HG03064 (cell line): ENCODE results near the gene RBM15B.
"Not testable (repeated sequence)": the region's sequence is repeated elsewhere in the genome, so short reads cannot be mapped to it uniquely, and the experiment has no call there.

ENCODE experiments used
- ATAC-seq: cut with Tn5 transposase; IDR thresholded peaks from one replicate; pipeline ENCODE4 v1.9.1; 2021; ENCODE audit warnings: low read depth; ENCODE audit not compliant: unreplicated experiment

The RBM15B gene

DNA sequence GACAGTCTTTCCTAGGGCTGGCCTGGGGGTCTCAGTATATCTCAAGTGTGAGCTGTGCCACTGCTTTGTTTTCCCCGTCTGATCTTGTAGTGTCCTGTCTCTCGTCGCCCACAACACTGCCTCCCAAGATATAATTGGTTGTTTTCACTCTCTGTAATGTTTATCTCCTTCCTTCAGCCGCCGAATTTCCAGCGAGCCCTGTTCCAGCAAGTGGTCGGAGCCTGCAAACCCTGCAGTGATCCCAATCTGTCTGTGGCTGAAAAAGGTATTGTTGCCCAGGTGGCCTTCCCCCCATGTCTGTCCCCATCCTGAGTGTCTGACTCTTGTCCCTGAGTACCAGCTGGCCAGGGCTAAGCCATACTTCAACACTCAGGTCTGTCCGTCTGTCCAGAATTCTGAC is 15.5 kb upstream of the RBM15B start:
- ATAC-seq, result no peak

GRCh38 chr3:51378065-51378464 is 13.0 kb upstream of the RBM15B start:
- no peak for ATAC-seq

DNA sequence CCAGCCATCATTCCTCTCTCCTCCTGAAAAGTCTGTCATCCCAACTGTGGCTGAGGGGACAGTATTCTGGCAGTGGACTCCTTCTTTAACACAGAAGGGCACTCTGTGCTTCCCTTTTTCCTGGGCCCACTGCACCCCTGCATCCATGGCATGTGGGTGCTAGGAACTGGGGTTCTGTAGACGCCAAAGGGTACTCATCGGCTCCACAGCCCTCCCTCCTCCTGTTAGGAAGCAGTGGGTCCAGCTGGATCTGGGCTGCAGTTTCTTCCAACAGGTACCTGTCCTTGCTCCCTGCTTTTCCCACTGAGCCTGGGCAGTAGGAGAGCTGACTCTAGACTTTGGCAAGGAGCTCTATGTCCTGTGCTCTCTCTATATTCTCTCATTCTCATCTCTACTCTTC is 12.4 kb upstream of the RBM15B start:
- no peak for ATAC-seq

DNA sequence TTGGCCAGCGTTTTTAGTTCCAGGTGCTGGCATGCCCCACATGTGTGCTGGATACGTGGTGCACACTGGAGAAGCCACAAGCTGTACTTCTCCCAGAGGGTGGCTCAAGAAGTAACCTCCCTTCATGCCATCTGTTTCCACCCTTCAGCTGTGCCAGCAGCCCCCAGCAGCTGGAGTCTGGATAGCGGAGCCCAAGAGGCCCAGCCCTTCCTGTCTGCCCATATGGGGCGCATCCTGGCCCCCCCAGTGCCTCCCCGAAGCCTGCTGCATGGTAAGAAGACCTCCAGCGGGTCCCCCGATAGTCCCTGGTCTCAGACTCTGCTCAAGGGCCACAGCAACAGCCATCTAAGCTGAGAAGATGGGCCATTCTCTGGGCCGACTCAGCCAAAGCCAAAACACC is 11.8 kb upstream of the RBM15B start:
- no peak for ATAC-seq

DNA sequence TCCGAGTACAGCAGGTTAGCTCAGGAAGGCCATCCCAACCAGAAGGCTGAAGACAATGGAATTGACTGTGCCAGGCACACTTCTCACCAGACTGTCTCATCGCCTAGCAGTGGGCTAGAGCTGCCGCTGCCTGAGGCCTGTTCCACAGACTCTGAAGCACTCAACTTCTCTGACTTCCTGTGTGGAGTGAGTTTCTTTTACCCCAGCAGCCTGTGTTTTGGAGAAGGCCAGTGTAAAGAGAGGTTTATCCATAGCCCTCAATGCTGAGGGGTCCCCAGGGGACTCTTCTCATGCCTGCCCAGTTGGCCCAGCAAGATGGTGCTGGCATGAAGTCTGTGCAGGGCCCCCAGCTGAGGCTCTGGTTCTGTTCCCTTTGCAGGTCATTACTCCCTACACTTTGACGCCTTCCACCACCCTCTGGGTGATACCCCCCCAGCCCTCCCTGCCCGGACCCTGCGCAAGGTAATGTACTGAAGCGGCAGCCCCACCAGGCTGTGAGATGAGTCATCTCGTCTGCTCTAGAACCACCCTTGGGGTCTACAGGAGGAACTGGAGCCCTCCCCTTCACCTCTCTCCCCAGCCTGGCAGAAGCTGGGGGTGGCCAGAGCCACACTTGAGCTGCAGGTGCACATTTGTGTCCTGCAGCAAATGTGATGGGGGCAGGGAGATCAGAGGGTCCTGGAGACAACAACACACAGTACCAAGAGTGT is 11.2 kb upstream of the RBM15B start:
- no peak for ATAC-seq

DNA sequence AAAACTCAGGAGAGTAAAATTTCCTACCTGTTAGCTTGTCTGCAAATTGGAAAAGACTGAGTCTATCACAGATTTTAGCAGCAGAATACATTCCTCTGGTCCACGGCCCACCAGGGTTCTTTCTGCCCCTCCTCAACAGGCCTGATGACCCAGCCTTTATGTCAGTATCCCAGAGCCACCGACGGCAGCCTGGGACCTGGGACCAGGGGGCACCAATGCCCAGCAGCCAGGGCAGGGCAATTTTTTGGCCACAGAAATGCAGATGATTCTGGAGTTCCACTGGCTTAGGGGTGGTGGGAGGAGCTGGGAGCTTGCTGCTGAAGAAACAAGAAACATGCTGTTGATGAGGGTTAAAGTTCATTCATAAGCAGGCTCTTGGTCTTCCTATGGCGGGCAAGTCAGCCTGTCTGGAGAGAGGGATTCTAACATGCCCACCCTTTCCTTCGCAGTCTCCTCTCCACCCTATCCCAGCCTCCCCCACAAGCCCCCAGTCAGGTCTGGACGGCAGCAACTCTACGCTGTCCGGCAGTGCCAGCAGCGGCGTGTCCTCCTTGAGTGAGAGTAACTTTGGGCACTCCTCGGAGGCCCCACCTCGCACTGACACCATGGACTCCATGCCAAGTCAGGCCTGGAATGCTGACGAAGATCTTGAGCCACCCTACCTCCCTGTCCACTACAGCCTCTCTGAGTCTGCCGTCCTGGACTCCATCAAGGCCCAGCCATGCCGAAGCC is 10.3 kb upstream of the RBM15B start:
- no peak for ATAC-seq

GRCh38 chr3:51381333-51381705 is 9.8 kb upstream of the RBM15B start:
- ATAC-seq, result no peak

DNA sequence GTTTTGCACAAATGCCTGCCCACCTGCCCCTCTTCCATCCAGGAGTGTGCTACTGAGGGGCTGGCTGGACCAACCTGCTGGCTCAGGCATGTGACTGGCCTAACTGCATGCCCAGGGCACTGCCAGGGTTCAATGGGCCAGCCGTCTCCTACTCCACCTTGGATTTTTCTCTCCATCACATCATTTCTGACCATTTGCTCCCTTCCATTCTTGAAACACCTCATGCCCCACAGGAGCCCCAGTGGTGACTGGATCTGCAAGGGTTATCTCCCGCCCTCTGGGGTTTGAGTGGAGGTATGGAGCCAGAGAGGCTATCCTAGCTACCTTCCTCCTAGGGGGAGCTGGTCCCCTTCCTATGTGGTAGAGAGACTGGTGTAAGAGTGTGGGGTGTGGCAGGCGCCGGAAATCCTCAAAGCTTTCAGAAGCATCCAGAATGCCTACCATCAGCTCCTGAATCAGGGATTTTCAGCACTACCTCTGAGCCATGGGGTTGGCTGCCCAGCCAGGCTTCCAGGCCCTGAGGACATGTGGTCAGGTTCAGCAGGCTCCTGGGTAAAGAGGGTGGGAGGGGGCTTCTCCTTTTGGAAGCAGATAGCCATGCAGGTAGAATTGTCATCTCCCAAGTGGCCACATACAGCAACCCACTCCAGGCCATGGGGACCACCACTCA is 8.9 kb upstream of the RBM15B start:
- no peak for ATAC-seq

DNA sequence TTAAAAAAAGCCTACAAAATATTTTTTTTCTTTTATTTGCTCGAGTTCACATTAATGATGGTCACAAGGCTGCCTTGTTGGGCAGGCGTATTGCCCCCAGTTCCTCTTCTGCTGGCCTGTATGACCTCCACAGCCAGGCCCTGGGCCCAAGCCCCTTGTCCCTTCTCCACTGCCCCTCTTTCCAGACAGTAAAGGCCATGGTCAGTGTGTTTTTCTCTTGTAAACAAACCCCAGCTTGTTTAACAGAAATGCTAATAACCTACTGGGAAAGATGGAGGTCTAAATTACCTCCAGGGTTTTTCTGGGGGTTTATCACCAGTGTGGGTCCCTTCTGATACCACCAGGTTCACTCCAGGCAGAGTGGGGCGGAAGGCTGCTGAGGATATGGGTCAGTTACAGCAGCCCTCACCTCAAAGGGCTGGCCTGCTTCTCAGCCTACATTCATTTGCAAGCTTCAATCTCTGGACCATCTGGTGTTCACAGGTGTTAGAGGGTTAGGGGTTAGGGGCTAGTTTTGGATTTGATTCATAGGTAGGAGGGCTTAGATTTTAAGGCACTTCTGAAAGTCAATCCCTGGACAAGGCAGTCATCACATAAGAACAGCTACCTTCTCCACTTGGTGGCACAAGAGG is 8.0 kb upstream of the RBM15B start:
- ATAC-seq, result no peak

- peak; percentile 20 for ATAC-seq
These were observed 6.9 kb upstream of the RBM15B start for GRCh38 chr3:51384055-51384725.

GRCh38 chr3:51384726-51385473 is 6.2 kb upstream of the RBM15B start, which contains the start of gene MANF:
Gene MANF (plus strand): TSS chr3:51385291. CDS start chr3:51385343, 52 bp downstream.
- ATAC-seq, result peak; percentile 94

GRCh38 chr3:51385621-51386091 is 5.4 kb upstream of the RBM15B start:
- no peak for ATAC-seq

DNA sequence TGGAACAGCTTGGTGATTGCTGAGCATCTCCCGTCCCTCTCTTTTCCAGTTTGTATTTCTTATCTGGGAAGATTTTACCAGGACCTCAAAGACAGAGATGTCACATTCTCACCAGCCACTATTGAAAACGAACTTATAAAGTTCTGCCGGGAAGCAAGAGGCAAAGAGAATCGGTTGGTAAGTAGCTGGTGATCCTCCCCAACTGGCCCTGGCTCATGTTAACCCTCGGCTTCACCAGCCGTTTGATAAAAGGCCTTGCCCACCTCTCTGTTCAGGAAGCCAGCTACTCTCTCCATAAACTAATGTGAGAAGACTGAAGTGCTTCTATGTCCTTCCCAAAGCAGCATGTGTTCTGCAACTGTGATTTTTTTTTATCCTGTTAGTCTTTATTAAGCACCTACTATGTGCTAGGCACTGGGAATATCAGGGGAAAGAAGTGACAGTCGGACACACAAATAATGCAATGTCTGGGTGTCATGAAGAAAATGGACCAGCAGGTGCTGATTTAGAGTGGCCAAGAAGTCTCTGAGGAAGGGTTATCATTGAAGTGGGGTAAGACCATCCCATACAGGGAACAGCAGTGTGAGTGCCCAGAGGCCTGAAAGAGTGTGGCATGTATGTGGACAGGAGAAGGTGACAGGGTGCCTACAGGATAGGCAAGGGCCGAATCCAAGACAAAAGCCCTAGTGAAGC is 4.8 kb upstream of the RBM15B start:
- ATAC-seq, result no peak

DNA sequence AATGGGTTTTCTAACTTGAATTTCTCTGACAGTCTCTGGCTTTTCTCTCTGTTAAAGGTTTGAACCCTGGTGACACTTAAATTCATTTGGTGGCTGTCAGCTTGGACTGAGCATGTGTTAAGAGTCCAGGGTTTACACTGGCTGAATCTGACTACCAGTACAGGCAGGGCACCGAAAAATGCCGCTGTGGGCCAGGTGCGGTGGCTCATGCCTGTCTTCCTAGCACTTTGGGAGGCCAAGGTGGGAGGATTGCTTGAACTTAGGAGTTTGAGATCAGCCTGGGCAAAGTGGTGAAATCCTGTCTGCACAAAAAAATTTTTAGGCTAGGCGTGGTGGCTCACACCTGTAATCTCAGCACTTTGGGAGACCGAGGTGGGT is 4.2 kb upstream of the RBM15B start:
- ATAC-seq, result no peak

DNA sequence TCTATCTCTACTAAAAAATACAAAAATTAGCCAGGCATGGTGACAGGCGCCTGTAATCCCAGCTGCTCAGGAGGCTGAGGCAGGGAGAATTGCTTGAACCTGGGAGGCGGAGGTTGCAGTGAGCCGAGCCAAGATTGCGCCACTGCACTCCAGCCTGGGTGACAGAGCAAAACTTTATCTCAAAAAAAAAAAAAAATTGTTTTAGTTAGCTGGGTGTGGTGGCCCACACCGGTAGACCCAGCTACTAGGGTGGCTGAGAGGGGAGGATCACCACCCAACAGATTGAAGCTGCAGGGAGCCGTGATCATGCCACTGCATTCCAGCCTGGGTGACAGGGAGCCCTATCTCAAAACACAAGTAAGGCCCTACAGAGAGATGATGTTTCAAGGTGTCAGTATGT is 3.8 kb upstream of the RBM15B start:
- not testable (repeated sequence) for ATAC-seq

GRCh38 chr3:51388286-51389029 is 2.6 kb upstream of the RBM15B start:
- no peak for ATAC-seq

DNA sequence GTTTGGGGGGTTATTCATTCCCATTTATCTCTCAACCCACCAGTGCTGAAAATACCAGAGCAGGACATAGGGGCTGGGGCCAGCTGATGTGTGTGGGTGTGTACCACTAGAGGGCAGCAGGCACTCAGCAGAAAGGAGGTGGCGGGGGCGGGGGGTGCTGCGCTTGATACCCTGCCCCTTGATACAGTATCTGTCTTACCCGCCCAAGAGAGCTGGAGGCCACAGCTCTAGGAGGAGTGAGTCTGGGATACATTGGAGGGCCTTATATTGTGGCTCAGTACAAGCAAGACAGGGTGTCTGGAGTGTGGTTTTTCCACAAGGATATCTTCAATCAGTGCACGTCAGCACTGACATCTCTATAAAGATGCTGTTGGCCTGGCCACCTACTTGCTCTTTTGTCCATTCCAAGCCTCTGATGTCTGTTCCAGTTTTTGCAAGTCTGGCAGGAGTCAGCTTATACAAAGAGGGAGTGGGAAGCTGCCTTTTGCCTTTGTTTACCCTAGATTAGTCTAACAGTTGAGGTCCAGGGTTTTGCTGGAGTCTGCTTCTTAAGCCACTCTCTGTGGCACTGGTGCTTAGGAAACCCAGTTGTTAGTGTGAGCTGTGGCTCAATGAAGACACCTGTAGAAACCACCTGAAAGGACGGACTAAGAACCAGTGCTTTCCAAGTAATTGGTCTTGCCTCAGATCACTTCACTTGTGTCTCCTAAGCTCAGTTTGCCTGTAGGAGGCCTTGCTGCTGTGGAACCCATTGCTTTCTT is 1.5 kb upstream of the RBM15B start:
- ATAC-seq, result no peak
